Hindlimb muscle (tissue), 1 donor: ENCODE data around the gene OR2J2. TPM values are rescaled to one million over a fixed set of nuclear protein-coding genes. Genes with fewer than 3 reads are reported as not detected.

Experiments
- polyA plus RNA-seq: library from polyadenylated mRNA; unstranded; fragments of 120-200 nt; gene quantifications from one replicate; pipeline ENCODE4 v1.2.1, GENCODE V29; 2013; ENCODE audit not compliant: insufficient read length

OR2J2 gene
- polyA plus RNA-seq, 1 donor = not detected

Other genes starting within 250 kb of the OR2J2 start
- 44.0 TPM for gene TRIM27, start 246.9 kb upstream of the OR2J2 start, polyA plus RNA-seq
- gene ZNF311, start 165.6 kb upstream of the OR2J2 start, polyA plus RNA-seq = 2.4 TPM
- gene OR2W1, start 125.7 kb upstream of the OR2J2 start, polyA plus RNA-seq = not detected
- gene OR2B3, start 83.6 kb upstream of the OR2J2 start, polyA plus RNA-seq = not detected
- not detected for gene OR2J1, start 71.4 kb upstream of the OR2J2 start, polyA plus RNA-seq
- not detected for gene OR2J3, start 62.8 kb upstream of the OR2J2 start, polyA plus RNA-seq
- gene OR14J1, start 130.8 kb downstream of the OR2J2 start, polyA plus RNA-seq = 0.06 TPM
- not detected for gene OR5V1, start 198.0 kb downstream of the OR2J2 start, polyA plus RNA-seq
- not detected for gene OR12D3, start 204.4 kb downstream of the OR2J2 start, polyA plus RNA-seq
- gene OR12D2, start 224.7 kb downstream of the OR2J2 start, polyA plus RNA-seq = not detected
- gene OR12D1, start 244.0 kb downstream of the OR2J2 start, polyA plus RNA-seq = not detected